Measurements from ENCODE around the gene CLDN3.

CLDN3 gene

GRCh38 chr7:73773700-73774517 lies 3.8 kb upstream of the CLDN3 start:
- H3K27ac Mint-ChIP-seq: no peak overlapping the region
- H3K27me3 Mint-ChIP-seq (ENCODE audit: low read depth): peaks cover 44% of the 10 kb centered on the region
- H3K4me3 Mint-ChIP-seq: no peak overlapping the region
- H3K4me1 Mint-ChIP-seq: no peaks in the 10 kb centered on the region
- H3K36me3 Mint-ChIP-seq (ENCODE audit: low read depth): no peaks in the 10 kb centered on the region
- no peak for TF ChIP-seq CTCF (IDR thresholded peaks at IDR 0.05; ENCODE audit: unreplicated experiment in 3 of 3)
- no peaks in the 10 kb centered on the region for H3K9me3 Mint-ChIP-seq

GRCh38 chr7:73770860-73771670 lies 995 bp upstream of the CLDN3 start:
- Mint-ChIP-seq H3K27me3 (ENCODE audit: low read depth) (peaks cover 61% of the 10 kb centered on the region), H3K27ac (peak overlapping the region in 2 of 3 experiments; percentile 43 to 81), H3K36me3 (ENCODE audit: low read depth) (no peaks in the 10 kb centered on the region), H3K9me3 (no peaks in the 10 kb centered on the region), H3K4me1 (no peaks in the 10 kb centered on the region), H3K4me3 (peak overlapping the region; percentile 70 to 77 (median 73))
- TF ChIP-seq CTCF (IDR thresholded peaks at IDR 0.05; ENCODE audit: unreplicated experiment in 3 of 3): no peak

- Mint-ChIP-seq H3K9me3 (no peaks in the 10 kb centered on the region), H3K4me3 (peak overlapping the region in 2 of 3 experiments; percentile 70 to 73), H3K27ac (no peak overlapping the region), H3K27me3 (ENCODE audit: low read depth) (peaks cover 61% of the 10 kb centered on the region), H3K36me3 (ENCODE audit: low read depth) (no peaks in the 10 kb centered on the region), H3K4me1 (no peaks in the 10 kb centered on the region)
- no peak for TF ChIP-seq CTCF (IDR thresholded peaks at IDR 0.05; ENCODE audit: unreplicated experiment in 3 of 3)
Observed at GRCh38 chr7:73769481-73770001, 529 bp downstream of the CLDN3 start.

GRCh38 chr7:73768641-73769480 lies 1.2 kb downstream of the CLDN3 start:
- TF ChIP-seq CTCF (IDR thresholded peaks at IDR 0.05; ENCODE audit: unreplicated experiment in 3 of 3): no peak
- Mint-ChIP-seq H3K36me3 (ENCODE audit: low read depth) (no peaks in the 10 kb centered on the region), H3K27ac (peak overlapping the region in 1 of 3 experiments; percentile 35), H3K4me3 (peak overlapping the region; percentile 30 to 61 (median 36)), H3K27me3 (ENCODE audit: low read depth) (peaks cover 57% of the 10 kb centered on the region), H3K9me3 (no peaks in the 10 kb centered on the region), H3K4me1 (no peaks in the 10 kb centered on the region)

- Mint-ChIP-seq H3K4me3 (no peak overlapping the region), H3K27me3 (ENCODE audit: low read depth) (peaks cover 45% of the 10 kb centered on the region), H3K9me3 (no peaks in the 10 kb centered on the region), H3K4me1 (no peaks in the 10 kb centered on the region), H3K27ac (peak overlapping the region in 1 of 3 experiments; percentile 3), H3K36me3 (ENCODE audit: low read depth) (no peaks in the 10 kb centered on the region)
- TF ChIP-seq CTCF (IDR thresholded peaks at IDR 0.05; ENCODE audit: unreplicated experiment in 3 of 3): no peak
Observed at GRCh38 chr7:73766556-73767229, 3.4 kb downstream of the CLDN3 start.

Data from nephron (organoid).